NCI-H748 (cell line): ENCODE measurements around the gene FRAT1.

ENCODE experiments used
- DNase-seq: peaks from one replicate; lab custom pipeline; 2025; ENCODE audit not compliant: unreplicated experiment; lab: John Stamatoyannopoulos, UW

FRAT1 gene

GRCh38 chr10:97363071-97363470, 44.0 kb downstream of the FRAT1 start:
- no peak for DNase-seq

DNA sequence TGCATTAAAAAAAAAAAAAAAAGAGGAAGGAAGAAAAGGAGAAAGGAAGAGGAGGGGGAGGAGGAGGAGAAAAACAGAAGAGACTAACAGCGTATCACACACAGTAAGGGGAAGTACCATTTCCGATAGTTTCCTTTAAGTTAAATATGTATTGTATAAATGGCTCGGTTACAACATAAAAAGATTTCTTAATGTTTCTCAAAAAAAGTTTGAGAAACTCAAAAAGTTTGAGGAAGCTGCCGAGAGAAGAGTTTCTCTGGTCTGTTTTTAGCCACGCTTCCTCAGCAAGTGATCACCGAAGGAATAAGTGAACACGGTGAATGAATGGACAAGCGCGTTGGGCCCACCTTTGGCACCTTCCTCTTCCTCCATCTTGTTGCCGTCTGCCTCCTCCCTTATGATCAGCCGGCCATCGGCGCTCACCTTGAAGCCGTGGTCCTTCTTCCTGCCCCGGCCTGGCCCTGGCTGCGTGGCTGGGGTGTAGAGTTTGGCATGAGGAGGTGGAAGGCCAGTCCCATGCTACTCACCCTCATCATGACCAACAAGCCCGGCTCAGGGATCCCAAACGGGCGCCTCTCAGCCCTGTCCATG, 46.8 kb downstream of the FRAT1 start:
- no peak for DNase-seq

DNA sequence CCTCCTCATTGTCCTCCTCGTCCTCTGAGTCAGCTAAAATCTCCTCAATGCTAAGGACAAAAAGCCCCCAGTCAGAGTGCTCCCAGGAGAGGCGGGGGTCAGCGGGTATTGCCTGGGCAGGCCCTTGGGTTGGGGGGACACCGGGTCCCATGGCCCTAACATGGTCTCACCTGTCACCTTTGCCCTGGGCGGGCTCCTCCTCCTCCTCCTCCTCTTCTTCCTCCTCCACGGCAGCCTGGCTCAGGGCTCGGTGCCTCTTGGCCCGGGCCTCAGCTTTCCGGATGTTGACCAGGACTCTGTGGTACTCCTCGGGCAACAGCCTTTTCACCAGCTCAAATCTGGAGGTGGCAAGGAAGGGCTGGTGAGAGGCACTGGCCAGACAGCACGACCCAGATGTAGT, 47.5 kb downstream of the FRAT1 start:
- no peak for DNase-seq

- DNase-seq, result no peak
Measured at GRCh38 chr10:97367126-97367649, 48.1 kb downstream of the FRAT1 start.
